AG08395 (cell line): ENCODE results near the gene ST6GALNAC2.
"Not testable (repeated sequence)": the region's sequence is repeated elsewhere in the genome, so short reads cannot be mapped to it uniquely, and the experiment has no call there.

Experiments used
- DNase-seq: peaks from one replicate; pipeline ENCODE4 v3.0.0; 2012; ENCODE audit warnings: mixed read lengths, low spot score

ST6GALNAC2 gene

DNA sequence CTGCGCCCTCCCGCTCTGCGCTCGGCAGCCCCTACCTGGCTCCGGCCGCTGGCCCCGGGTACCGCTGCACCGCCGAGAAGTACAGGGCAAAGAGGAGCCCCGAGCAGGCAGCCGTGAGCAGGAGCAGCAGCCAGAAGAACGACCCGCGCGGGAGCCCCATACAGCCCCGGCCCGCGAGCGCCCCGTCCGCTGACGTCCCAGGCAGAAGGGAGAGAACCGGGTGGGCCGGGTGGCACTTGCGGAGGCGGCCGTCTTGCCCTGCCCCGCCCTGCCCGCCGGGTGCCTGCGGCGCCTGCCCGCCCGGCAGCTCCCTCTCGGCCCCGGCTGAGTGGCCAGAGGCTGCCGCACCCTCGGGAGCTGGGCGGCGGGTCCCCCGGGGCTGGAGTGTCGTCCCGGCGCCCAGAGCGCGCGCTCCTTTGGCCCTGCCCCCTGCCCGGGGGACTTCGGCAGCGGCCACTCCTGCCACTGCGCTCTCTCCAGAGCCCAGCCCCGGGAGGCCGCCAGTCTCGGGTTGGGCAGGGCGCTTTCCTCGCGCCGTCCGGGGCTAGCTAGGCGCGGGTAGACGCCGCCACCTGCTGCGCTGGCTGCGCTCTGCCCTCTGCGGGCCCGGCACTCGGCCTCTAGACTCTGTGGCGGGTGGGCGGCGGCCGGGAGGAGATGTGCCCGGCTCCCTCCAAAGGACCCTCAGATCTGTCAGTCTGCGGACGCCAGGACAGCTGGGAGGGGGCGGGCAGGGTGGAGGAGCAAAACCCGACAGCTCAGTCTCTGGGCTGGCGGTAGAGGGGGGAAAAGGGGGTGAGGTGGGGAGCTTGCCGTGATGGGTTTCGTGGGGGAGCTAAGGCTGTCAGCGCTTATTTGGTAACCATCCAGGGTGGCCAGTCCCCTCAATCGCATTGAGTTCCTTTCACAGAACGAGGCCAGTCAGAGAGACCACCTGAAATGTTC lies at the start of gene ST6GALNAC2:
ST6GALNAC2 (minus strand) TSS at position 212 of the 945 bp plus-strand sequence; CDS start at position 160, 52 bp downstream.
- DNase-seq = peak; percentile 54

DNA sequence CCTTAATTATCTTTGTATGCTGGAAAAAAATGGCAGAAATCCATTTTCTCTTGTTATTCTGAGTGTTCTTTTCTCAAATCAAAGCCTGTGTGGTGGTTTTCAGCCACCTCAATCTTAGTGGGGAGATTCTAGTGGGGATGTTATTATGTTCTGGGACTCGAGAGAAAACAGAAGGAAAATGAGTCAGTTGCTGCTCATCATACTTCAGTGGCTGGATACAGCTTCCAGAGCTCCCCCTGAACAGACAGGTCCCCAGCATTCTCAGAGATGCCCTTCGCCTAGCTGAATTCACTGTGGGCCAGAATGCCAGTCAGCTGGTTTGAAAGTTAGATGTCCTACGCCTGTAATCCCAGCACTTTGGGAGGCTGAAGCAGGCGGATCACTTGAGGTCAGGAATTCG lies 49.4 kb upstream of the ST6GALNAC2 start:
- no peak for DNase-seq

DNA sequence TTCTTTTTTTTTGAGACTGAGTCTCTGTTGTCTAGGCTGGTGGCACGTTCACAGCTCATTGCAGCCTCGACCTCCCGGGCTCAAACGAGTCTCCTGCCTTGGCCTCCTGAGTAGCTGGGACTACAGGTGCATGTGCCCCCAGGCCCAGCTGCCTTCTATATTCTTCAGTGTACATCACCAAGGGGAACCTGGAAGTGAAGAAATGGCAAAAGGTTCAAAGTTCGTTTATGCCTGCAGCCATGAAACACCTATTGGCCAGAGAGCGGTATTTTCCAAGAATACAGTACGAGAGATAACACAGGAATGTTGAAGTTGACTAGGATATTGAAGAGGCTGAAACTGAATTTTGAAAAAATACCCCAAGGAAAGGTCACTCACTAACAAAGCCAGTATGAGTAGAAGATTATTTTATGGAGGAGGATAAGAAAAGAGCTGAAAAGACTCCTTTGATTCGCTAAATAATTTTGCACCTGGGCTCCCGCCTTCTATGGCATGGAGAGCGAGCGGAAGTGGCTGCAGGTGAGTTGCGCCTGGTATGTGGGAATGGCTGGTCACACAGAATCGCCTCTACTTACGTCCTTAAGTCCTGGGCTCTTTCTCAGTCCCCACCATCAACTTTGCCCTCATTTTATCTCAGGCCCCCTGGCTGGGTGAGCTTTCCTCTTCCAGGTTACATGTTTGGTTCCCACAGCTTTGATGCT lies 48.1 kb upstream of the ST6GALNAC2 start:
- DNase-seq = no peak

DNA sequence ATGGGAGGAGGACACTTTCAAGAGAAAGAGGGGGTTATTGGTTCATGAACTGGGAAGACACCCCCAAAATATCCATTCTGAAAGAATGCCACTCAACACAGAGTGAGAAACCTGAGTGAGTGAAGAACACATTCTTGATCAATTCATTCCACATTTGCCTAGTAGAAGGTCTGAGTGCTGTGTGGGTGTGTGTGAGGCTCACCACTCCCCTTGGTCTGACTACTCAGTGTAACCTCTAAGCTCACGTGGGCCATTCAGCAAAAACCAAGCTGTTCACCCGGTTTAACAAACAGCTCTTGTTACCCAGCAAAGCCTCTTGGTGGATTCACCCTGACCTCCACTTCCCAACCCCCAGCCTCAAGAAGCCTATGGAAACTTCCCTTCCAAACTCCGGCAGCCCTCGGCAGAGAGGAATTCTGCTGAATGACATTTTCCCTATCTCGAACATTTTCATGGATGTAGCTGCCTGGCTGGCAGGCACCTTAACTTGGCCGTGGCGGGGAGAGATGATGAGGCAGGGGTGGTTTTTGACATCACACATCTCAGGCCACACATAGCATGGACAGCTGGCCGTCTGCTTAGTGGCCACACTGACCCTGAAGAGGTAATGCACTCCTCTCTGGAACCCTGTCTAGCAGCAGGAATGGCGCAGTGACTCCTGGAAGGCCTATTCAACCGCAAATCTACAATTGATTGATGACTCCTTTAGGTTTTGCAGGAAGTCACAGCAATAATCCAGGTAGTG lies 46.3 kb upstream of the ST6GALNAC2 start:
- DNase-seq = no peak

DNA sequence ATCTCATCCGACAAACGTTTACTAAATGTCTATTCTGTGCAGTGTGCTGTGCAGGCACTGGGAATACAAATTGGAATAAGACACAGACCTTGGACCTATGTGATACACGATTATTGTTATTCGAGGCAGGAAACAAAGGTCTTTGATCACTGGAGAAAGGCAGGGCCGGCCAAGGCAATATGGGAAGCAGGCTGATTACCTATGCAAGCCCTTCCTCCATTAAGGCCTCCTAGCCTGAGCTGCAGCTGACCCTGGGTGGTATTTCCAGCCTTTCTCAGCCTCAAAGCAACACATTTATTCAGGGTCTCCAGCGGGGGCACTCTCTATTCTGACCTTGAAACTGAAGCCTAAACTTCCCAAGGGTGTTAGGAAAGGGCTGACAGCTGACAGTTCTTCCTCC lies 44.5 kb upstream of the ST6GALNAC2 start:
- no peak for DNase-seq

DNA sequence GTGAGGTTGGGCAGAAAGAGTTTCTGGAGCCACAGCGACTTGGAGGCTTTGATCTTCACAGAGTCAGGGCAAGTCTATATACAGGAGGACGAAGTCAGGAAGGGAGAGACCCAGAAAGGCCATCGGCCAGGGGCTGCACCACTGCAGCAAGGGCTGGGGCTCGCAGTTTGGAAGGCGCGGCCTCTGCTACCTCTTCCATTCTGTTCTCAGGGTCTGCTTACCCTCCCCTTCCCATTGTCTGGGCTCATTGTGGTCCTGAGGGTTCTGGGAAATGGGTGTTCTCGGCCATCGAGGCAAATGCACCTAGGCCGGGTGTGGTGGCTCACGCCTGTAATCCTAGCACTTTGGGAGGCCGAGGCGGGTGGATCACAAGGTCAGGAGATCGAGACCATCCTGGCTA lies 41.9 kb upstream of the ST6GALNAC2 start:
- DNase-seq = no peak

DNA sequence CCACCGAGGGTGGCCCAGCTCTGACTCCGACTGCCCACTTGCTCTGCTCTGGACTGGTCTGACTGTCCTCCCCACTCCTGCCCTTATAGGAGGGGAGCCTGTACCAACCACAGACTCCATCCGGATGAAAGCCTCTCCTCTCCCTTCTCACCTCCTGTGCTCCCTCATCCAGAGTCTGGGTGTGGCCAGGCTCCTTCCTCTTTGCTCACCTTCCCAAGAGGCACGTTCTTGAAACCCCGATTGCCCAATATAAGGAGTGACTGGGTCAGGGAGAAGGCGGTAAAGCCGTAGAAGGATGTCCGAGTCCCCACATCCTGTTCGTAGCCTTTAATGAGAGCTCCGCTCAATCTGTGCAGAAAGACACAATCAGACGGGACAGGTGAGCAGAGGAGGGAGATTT lies 40.8 kb upstream of the ST6GALNAC2 start:
- no peak for DNase-seq

DNA sequence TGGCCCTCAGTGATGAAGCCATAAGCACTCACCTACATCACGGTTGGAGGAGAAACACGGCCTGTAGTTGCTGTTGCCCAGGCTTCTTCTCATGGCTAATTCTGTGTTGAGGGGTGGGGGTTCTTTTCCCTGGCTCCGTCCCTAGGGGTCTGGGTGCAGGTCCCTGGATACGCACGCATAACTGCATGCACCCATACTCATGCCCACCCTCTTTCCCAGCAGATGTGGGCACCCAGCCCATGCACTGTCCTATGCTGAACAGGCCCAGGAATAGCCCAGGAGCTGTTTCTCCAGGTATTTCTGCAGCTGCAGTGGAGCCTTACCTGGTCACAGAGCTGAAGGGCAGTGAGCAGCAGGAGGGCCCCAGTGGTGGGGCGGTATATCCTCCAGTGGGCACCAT lies 39.8 kb upstream of the ST6GALNAC2 start:
- no peak for DNase-seq

DNA sequence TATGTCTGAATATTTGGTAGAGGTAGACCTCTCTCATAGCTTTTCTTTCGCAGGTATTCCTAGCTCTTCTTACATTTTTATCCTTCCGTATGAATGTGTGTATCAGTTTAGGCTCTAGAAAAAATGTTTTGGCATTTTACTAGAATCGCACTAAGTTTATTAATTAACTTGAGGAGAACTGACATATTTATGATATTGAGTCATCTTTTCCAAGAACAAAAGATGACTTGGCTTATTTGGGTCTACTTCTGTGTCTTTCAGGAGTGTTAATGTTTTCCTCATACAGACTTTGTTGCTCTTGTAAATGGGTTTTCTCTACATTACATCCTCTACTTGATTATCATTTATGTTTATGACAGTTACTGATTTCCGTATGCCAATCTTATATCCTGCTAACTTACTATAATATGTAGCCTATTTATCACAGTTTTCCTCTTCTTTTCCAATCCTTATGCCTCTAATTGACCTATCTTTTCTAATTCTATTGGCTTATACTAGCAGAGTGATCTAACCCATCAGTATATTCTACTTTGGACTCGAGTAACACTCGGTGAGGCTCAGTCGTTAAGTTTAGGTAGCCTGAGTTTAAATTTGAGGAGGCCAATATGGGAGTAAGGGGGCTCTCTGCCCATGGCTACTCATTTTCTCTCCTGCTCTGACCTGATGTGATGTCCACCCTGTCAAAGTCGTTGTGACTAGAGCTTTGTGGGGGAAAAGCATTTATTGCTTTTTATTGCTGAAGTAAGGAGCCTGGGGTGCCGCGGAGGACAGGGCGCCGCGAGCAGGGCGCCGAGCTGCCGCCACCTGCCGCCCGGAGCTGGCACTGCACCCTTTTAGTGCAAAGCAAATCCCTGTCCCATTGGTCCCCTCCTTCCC lies 37.8 kb upstream of the ST6GALNAC2 start:
- peak; percentile 86 for DNase-seq

DNA sequence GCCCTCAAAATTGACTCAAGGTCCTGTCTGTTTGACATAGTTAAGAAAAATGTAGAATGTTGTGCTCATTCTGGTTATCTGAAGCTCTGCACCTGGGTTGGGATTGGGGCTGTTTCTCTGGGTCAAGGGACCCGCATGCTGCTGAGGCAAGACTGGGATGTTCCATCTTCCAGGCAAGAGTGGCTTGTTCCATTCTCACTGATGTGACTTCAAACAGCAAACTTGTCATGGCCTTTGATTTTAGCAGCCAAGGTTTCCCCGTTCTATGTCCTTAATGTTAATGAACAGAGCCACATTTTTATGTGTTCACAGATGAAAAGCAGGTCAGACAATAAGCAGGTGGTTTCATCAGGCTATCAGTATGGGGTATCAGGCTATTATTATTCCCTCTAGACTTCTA lies 32.2 kb upstream of the ST6GALNAC2 start:
- DNase-seq = no peak

DNA sequence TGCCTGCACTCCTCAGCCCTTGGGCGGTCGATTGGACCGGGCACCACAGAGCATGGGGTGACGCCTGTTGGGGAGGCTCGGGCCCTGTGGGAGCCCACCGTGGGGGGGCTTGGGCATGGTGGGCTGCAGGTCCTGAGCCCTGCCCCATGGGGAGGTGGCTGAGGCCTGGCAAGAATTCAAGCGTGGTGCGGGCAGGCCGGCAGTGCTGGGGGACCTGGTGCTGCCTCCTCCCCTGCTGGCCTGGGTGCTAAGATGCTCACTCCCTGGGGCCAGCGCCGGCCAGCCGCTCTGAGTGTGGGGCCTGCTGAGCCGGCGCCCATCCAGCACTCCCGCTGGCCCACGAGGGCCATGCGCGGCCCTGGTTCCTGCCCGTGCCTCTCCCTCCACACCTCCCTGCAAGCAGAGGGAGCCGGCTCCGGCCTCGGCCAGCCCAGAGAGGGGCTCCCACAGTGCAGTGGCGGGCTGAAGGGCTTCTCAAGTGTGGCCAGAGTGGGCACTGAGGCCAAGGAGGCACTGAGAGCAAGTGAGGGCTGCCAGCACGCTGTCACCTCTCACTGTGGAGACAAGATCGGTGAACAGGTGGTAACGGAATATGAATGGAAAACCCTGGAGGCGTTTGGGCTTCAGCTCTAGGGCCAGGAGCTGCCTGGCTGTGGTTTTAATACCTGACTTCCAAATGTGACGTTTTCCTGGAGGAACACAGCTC lies 29.4 kb upstream of the ST6GALNAC2 start:
- DNase-seq = no peak

DNA sequence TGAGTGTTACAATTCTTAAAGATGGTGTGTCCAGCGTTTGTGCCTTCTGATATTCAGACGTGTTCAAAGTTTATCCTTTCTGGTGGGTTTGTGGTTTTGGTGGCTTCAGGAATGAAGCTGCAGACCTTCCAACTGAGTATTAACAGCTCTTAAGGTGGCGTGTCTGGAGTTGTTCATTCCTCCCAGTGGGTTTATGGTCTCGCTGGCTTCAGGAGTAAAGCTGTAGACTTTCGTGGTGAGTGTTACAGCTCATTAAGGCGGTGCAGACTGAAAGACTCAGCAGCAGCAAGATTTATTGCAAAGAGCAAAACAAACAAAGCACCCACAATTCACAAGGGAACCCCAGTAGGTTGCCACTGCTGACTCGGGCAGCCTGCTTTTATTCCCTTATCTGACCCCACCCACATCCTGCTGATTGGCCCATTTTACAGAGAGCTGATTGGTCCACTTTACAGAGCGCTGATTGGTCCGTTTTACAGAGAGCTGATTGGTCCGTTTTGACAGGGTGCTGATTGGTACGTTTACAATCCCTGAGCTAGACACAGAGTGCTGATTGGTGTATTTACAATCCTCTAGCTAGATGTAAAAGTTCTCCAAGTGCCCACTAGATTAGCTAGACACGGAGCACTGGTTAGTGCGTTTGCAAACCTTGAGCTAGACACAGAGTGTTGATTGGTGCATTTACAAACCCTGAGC lies 28.6 kb upstream of the ST6GALNAC2 start:
- DNase-seq = not testable (repeated sequence)

DNA sequence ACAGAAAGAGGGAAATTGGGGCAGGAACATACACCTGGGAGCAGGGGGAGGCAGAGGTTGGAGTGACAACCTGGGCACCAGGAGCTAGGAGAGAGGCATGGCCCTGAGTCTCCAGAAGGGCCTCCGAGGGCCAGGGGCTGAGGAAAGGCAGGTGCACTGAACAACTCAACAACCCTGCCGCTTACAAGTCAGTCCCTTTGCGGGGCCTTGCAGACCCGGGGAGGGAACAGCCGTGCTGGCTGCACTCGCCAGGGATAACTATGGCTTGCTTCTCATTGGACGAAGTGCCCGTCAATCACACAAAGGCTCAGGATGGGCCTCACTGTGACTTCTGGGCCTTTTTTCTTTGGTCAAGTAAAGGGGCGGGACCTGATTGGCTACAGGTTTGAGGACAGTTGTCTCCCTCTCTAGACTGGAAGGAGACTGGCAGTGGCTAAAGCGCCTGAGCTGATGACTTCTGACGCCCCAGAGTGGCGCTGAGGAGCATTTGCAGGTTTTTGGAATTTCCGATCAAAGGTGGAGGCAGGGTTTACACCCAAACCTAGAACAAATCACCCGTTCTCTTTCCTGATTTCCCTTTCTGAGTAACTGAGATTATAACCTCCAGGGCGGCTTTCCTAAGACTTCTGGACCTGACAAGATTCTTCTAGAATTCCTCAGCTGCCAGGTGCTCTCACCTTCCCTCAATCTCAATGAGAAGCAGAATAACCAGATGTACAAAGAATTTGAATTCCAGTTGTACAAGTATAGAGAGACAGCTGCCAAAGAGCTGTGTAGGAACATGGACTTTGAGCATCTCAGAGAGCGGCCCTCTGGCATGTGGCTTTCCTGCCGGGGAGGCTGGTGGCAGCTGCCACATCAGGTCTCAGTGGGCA lies 27.6 kb upstream of the ST6GALNAC2 start:
- no peak for DNase-seq

DNA sequence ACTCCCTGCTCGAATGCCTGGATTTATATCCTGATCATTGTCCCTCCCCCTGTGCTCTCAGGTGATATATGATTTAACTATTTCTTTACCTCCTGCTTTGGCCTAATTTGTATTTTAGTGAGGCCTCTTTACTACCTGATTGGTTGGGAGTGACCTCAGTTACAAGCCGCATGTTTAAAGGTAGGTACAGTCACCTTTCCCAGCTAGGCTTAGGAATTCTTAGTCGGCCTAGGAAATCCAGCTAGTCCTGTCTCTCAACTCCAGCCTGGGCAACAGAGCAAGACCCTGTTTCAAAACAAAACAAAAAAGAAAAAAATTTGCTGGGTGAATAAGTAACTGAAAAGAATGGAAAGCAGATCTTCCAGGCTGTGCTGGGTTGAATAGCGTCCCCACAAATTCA lies 26.8 kb upstream of the ST6GALNAC2 start:
- DNase-seq = no peak

DNA sequence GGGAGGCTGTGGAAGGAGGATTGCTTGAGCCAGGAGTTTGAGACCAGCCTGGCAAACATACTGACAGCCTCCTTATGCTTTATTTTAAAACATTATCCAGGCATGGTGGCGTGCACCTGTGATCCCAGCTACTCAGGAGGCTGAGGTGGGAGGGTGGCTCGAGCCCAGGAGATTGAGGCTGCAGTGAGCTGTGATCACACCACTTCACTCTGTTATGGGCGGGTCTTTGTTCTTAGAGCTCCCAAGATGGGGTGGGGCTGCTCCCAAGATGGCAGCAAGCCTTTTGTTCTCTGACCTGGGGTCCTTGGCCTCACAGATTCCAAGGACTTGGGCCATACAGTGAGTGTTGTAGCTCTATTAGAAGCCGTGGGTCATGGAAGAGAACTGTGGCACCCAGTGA lies 26.1 kb upstream of the ST6GALNAC2 start:
- no peak for DNase-seq

DNA sequence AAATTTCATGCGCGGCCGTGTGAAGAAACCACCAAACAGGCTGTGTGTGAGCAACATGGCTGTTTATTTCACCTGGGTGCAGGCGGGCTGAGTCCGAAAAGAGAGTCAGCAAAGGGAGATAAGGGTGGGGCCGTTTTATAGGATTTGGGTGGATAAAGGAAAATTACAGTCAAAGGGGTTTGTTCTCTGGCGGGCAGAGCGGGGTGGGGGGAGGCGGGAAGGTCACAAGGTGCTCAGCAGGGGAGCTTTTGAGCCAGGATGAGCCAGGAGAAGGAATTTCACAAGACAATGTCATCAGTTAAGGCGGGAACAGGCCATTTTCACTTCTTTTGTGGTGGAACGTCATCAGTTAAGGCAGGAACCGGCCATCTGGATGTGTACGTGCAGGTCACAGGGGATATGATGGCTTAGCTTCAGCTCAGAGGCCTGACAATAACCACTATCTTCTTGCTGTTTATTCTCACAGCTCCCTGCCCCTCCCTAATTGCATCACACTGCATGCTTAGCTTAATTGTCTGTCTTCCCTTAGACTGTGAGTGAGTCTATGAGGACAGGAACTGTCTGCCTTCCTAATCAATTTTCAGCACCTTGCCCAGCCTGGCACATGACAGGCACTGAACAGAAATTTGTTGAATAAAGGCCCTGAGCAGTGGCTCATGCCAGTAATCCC lies 25.6 kb upstream of the ST6GALNAC2 start:
- not testable (repeated sequence) for DNase-seq

DNA sequence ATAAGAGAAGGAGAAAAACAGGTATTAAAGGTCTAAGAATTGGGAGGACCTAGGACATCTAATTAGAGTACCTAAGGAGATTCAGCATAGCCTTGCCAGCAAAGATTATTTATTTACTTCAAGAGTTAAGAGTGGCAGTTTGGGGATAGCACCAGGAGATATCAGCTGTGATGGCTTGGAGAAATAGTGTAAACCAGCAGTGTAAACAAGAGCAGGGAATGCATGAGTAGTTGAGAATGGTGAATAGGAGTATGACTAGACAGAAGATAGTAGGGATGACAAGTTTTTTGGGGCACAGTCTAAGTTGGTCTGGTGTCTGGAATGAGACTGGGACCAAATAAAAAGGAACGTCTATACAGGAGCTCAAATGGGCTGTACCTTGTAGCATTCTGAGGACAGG lies 21.0 kb upstream of the ST6GALNAC2 start:
- not testable (repeated sequence) for DNase-seq

DNA sequence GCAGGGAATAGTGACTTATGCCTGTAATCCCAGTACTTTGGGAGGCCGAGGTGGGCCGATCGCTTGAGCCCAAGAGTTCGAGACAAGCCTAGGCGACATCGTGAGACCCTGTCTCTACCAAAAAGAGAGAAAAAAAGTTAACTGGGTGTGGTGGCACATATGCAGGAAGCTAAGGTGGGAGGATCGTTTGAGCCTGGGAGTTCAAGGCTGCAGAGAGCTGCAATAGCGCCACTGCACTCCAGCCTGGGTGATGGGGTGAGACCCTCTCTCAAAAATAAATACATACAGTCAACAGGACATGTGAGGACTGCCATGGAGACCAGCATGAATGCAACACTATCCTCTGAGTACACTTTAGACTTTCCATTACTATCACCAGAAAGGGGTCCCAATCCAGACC lies 15.4 kb upstream of the ST6GALNAC2 start:
- no peak for DNase-seq
